K562 (cell line): ENCODE data around the gene RGS14. TPM values are rescaled to one million over a fixed set of nuclear protein-coding genes. Genes with fewer than 3 reads are reported as not detected.

Experiments
- CHD2 ChIP-seq: IDR thresholded peaks from 2 replicates; pipeline ENCODE4 v1.6.1; 2011; ENCODE audit warnings: low read depth, low read length
- CREB3 ChIP-seq: fragments of 450-650 bp; conservative IDR thresholded peaks from 2 replicates; pipeline ENCODE4 v1.6.1; 2016; ENCODE audit warnings: missing genetic modification characterization, low read depth, mild to moderate bottlenecking, missing compliant biosample characterization, moderate library complexity
- CTCF ChIP-seq, 3 experiments: IDR thresholded peaks in 2 of 3; conservative IDR thresholded peaks in 1 of 3; 2 replicates each; pipeline ENCODE4 v1.5.1; 2011 to 2012; ENCODE audit warnings: low read length in 3 of 3, mild to moderate bottlenecking in 3 of 3, control low read depth in 2 of 3, improper control_type of control experiment in 1 of 3, inconsistent platforms in 1 of 3, low read depth in 1 of 3, mixed read lengths in 1 of 3, moderate library complexity in 1 of 3; ENCODE audit not compliant: insufficient read depth in 2 of 3
- DMBX1 ChIP-seq: fragments of 250-450 bp; sonication (Bioruptor Pico); IDR thresholded peaks from 2 replicates; pipeline ENCODE4 v1.8.0; 2022; ENCODE audit warnings: inconsistent platforms, mild to moderate bottlenecking, moderate library complexity, borderline replicate concordance
- FOXJ2 ChIP-seq: fragments of 200-800 bp; sonication (Bioruptor generic); IDR thresholded peaks from 2 replicates; pipeline ENCODE4 v1.6.1; 2016; ENCODE audit warnings: missing genetic modification characterization, missing compliant biosample characterization
- GTF2F1 ChIP-seq: IDR thresholded peaks from 2 replicates; pipeline ENCODE4 v1.6.1; 2011; ENCODE audit warnings: low read depth, low read length, improper control_type of control experiment
- GTF3C2 ChIP-seq: IDR thresholded peaks from 3 replicates; pipeline ENCODE4 v1.6.1; 2011; ENCODE audit warnings: borderline replicate concordance, mild to moderate bottlenecking, moderate library complexity; ENCODE audit not compliant: insufficient read length; ENCODE audit errors: extremely low read depth
- HMGXB4 ChIP-seq: sonication (generic); formaldehyde crosslinking; IDR thresholded peaks from 2 replicates; pipeline ENCODE4 v1.8.1; 2023; ENCODE audit warnings: mild to moderate bottlenecking, missing genetic modification reagents
- LEF1 ChIP-seq: fragments of 450-650 bp; IDR thresholded peaks from 2 replicates; pipeline ENCODE4 v1.6.1; 2016; ENCODE audit warnings: mild to moderate bottlenecking
- MBD1 ChIP-seq: fragments of 250-450 bp; sonication (Bioruptor Pico); IDR thresholded peaks from 2 replicates; pipeline ENCODE4 v1.8.0; 2022; ENCODE audit warnings: inconsistent platforms
- NR1H2 ChIP-seq: sonication (generic); formaldehyde crosslinking; IDR thresholded peaks from 2 replicates; pipeline ENCODE4 v1.4.0; 2020; ENCODE audit warnings: mild to moderate bottlenecking, missing genetic modification reagents
- RFX7 ChIP-seq: fragments of 250-450 bp; sonication (Bioruptor Pico); IDR thresholded peaks from 2 replicates; pipeline ENCODE4 v1.5.1; 2021; ENCODE audit warnings: mild to moderate bottlenecking
- XRCC4 ChIP-seq: IDR thresholded peaks from one replicate; pipeline ENCODE4 v1.6.1; 2011; ENCODE audit not compliant: insufficient read depth, insufficient read length; ENCODE audit errors: extremely low read depth
- YY1 ChIP-seq, 3 experiments: IDR thresholded peaks; 2 replicates each; pipeline ENCODE4 v1.6.1; 2011; ENCODE audit warnings: low read length in 2 of 3, mild to moderate bottlenecking in 2 of 3, moderate library complexity in 2 of 3, borderline replicate concordance in 1 of 3, control low read depth in 1 of 3, low read depth in 1 of 3; ENCODE audit not compliant: insufficient read depth in 3 of 3, insufficient replicate concordance in 2 of 3, control insufficient read depth in 1 of 3, insufficient read length in 1 of 3; ENCODE audit errors: extremely low read depth in 1 of 3
- ZNF12 ChIP-seq: sonication (generic); formaldehyde crosslinking; IDR thresholded peaks from 2 replicates; pipeline ENCODE4 v1.4.0; 2020; ENCODE audit warnings: mild to moderate bottlenecking, missing genetic modification reagents
- polyA plus RNA-seq, 8 experiments: library from polyadenylated mRNA; depleted of rRNA in 4 of 8; stranded (reverse) in 5 of 8; unstranded in 3 of 8; fragments of >200 nt; fragmentation: Nextera tagmentation in 2 of 8; fragmentation: Illumina TruSeq in 1 of 8; extraction: Ambion mirVana in 2 of 8; extraction: Trizol in 1 of 8; gene quantifications; 2 replicates each; pipeline versions ENCODE4 v1.2.1 to v1.2.3, GENCODE V29; 2011 to 2014; ENCODE audit warnings: inconsistent platforms in 1 of 8, missing spikeins in 1 of 8
- total RNA-seq, 7 experiments: library from RNA; depleted of rRNA in 6 of 7; stranded (reverse); fragments of >200 nt in 6 of 7; fragmentation: Illumina TruSeq in 2 of 7; extraction: Trizol in 2 of 7; gene quantifications; 2 replicates each; pipeline versions ENCODE4 v1.2.1 to v1.2.3, GENCODE V29; 2011 to 2021; ENCODE audit warnings: low replicate concordance in 1 of 7

The RGS14 gene
- total and polyA plus RNA-seq, 9 of the 15 experiments (the other 6 are each of a cell fraction or from before 2014, with no cell fraction given) = 0.28 to 75.9 (median 34.5) TPM

GRCh38 chr5:177403792-177404640 is 46.3 kb downstream of the RGS14 start (continued):
- TF ChIP-seq CTCF (IDR thresholded peaks at IDR 0.05 in 2 of 3, conservative IDR thresholded peaks at IDR 0.05 in 1 of 3; ENCODE audit: insufficient read depth in 2 of 3, low read depth in 1 of 3, low read length in 3 of 3) (peak; percentile 81 to 96 (median 94)), RFX7 (CRISPR knock-in tag) (no peak), FOXJ2 (tag) (no peak), GTF3C2 (no peak), MBD1 (CRISPR knock-in tag) (no peak), NR1H2 (CRISPR knock-in tag) (no peak; the same call in 1 of the 2 replicates), GTF2F1 (0 out of 2 replicates have a peak, but pooled peaks have one; percentile 22), DMBX1 (peak; percentile 48; the same call in 1 of the 2 replicates), ZNF12 (CRISPR knock-in tag) (peak; percentile 67), XRCC4 (no peak), HMGXB4 (CRISPR knock-in tag) (no peak), LEF1 (no peak), CHD2 (peak; percentile 37; the same call in 1 of the 2 replicates), YY1 (IDR thresholded peaks at IDR 0.05; ENCODE audit: borderline replicate concordance in 1 of 3, control insufficient read depth in 1 of 3, extremely low read depth in 1 of 3, insufficient read depth in 3 of 3, insufficient read length in 1 of 3, insufficient replicate concordance in 2 of 3, low read depth in 1 of 3, low read length in 2 of 3) (peak; percentile 60 to 94 (median 89)), CREB3 (tag) (0 out of 2 replicates have a peak, but pooled peaks have one; percentile 16)
